Fibroblast of upper back skin (primary cell): ENCODE data around the gene KIF7.

ENCODE experiments used
- DNase-seq: peaks from one replicate; pipeline ENCODE4 v3.0.0-alpha.2; 2013

The KIF7 gene

DNA sequence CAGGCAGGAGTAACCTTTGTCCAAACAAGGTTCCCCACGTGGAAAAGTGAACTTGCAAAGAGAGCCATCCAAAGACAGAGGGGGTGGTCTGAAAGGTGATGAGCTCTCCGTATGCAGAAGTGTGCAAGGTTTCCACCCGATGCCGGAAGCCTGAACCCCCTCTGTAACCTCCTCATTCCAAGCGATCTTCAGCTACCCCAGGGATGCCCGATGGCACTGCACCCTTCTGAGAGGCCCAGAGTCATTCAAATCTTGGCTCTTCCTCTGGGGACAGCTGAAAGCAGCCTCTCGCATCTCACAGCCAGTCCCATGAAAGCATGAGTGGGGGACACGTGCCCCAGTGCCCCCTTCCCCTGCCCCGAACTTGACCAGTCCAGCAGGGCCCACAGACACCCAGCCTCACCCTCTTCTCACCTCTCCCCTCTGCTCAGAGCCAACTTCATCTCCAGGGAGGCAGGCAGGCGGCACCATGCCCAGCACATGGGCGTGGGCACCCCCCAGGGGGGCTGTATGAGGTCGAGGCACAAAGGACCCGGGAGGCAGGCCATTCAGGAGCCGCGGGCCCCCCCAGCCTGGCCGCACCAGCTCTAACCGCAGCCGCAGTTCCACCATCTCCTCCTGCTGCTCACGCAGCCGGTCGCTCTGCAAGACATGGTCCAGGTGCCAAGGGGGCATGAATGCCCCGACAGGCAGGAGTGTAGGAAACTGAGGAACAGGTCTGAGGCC, 8.7 kb downstream of the KIF7 start:
- no peak for DNase-seq

DNA sequence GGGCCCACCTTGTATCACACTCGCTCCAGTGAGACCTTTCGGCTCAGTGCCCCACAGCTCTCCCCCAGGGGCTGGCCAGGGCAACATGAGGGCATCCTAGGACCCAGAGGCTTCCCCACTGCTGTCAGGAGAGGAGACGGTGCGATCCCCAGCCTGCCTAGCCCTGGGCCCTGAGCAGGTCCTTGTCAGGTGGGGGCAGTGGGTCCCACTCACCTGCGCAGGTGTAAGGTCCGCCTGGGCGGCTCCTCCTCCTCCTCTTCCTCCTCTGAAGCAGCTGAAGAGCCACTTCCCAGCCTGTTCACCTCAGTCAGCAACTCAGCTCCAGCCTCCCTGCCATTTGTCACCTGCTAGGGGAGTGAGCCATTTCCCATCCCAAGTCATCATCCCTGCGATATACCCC, 9.6 kb downstream of the KIF7 start:
- no peak for DNase-seq

DNA sequence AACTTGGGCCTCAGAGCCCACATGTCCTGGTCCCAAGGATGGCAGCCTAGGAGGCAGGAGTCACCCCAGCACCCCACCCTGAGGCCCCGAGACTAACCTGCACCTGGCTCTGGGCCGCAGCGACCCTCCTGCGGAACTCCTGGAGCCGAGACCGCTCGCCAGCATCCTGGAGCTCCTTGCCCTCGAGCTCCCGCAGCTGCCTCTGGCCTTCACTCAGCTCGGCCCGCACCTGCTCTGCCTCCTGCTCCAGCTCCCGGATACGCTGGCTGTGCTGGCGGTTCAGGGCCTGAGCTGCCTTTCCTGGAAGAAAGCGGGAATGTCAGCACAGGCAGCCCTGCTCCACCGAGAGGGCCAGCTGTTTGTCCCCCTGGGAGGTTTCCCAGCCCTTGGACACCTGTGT, 13.2 kb downstream of the KIF7 start:
- no peak for DNase-seq

DNA sequence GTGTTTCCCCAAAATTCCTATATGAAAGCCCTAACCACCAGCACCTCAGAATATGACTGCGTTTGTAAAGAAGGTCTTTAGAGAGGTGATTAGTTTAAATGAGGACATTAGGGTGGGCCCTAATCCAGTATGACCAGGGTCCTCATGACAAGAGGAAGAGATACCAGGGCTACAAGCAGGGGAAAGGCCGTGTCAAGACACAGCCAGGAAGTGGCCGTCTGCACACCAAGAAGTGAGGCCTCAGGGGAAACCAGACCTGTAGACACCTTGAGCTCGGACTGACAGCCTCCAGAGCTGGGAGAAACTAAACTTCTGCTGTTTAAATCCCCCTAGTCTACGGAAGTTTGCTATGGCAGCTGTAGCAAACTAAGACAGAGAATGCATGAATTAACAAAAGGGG, 14.2 kb downstream of the KIF7 start:
- no peak for DNase-seq

DNA sequence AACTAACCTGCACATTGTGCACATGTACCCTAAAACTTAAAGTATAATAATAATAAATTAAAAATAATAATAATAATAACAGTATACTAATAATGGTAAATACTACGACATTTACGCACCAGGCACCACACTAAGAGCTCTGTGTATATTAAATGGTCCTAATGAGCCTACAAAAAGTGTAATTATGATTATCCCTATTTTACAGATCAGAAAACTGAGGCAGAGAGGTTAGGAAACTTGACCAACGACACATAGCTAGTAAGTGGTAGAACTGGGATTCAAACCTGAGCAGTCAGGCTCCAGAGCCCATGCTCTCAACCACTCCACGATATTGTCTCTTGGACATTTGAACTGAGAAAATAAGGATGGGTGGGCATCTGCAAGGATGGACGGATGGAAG, 15.0 kb downstream of the KIF7 start:
- DNase-seq = no peak

DNA sequence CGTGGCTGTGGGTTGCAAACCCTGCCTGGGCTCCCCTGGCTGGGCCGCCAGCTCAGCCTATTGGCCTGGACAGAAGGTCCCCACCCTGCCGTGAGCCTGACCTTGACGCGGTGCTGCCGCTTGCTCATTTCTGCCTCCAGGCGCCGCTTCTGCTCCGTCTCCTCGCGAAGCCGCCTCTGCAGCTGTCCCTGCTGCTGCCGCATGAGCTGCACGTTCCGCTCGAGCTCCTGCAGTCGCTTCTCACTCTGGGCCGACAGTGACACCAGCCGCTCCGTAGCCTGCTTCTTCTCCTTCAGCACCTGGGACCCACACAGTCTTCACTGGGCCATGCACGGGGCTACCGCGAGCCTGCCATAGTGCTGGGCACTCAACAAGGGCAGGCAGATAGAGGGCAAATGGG, 21.7 kb downstream of the KIF7 start:
- no peak for DNase-seq

DNA sequence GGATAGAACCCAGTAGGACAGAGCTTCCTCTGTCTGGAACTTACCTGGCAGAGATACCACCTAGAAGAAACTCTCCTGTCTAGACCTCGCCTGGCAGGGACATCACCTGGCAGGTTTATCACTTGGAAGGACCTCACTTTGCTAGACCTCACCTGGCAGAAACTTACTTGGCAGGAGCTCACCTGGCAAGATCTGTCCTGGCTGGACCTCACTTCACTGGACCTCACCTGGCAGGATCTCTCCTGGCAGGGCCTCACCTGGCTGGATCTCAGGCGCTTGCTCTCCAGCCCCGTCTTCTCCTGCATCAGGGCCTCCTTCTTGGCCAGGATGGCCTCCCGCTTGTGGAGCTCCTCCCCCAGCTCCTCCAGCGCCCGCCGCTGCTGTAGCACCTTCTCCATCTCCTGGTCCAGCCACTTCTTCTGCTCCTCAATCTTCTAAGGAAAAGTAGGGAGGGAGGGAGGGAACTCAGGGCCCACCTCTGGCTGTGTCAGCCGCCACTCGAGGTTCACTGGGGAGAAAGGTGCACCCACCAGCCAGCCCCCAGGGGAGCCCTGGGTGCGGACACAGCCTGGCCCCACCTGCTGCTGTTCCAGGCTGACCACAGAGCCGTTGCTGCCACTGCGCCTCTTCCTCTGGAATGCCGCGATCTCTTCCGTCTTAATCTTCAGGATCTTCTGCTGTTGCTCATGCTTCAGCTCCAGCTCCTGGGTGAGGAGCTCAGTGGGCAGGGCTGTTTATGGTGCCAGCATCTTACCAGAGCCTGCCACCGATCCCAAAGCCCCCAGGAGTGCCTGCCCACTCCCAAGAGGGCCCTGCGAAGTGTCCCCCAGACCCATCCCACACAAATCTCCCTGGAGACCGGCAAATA, 22.5 kb downstream of the KIF7 start:
- DNase-seq = no peak

DNA sequence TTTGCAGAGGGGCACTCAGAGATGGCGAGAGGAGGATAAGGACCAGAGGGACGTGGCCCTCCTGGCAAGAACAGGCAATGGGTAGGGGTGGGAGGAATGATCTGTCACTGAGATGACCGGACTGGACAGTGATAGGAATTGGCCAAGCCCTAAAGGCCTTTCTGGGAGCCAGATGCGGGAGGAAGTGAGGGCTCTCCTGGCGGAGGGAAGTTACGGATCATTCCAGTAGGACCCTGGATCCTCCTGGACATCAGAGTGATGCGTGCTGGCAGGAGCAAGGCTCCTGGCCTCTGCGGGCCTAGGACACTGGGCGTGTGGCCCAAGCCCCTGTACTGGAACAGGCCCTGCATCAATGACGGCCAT, 23.4 kb downstream of the KIF7 start:
- DNase-seq = no peak

DNA sequence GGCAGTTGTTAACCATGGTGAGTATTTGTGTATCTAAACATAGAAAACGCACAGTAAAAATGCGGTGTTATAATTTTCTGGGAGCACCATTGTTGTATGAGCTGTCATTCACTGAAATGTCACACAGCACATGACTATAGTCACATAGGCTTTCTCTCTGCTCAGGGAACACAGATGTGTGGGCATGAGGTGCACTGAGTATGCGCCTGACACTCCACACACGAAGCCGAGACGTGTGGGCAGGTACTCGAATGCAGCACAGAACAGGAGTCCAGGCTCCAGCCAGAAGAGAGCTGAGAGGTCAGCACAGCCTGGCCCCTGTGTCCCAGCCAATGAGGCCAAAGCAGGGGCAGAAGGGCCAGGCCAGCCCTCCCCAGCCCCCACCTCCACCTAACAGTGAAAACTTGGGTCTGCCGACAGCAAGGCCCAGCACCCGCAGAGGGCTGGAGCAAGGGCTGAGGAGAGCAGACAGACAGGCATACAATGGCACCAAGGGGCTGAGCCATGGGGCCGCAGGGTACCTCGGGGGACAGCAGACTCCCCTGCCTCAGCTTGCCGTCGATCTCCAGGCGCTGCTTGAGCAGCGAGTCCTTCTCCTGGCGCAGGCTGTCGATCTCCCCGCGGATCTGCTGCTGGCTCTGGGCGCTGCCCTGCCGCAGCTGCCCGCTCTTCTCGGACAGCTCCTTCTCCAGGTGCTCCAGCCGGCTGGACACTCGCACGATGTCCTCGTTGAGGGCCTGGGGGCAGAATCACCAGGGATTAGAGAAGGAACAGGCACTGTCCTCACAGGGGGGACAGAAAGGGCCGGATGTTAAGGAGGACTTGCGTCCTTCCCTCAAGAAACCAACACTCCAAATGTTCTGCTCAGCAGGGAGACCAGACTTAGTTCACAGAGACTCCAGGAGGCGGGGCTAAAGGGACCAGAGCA, 24.0 kb downstream of the KIF7 start:
- no peak for DNase-seq

DNA sequence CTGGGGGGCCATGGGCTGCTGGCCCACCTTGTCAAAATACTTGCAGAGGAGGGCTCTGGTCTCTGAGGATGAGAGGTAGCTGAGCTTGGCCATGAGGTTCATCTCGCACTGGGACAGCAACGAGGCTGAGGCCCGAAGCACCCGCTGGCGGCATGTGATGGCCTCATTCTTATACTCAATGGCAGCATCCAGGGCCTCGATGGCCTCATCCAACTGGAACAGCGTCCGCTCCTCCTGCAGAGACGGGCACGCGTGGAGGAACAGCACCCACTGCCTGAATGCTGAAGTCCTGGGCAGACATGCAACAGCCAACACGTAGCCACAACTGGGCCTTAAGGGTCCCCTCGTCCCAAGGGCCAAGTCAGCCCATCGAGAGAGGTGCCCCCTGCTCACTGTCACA, 25.0 kb downstream of the KIF7 start:
- DNase-seq = no peak

DNA sequence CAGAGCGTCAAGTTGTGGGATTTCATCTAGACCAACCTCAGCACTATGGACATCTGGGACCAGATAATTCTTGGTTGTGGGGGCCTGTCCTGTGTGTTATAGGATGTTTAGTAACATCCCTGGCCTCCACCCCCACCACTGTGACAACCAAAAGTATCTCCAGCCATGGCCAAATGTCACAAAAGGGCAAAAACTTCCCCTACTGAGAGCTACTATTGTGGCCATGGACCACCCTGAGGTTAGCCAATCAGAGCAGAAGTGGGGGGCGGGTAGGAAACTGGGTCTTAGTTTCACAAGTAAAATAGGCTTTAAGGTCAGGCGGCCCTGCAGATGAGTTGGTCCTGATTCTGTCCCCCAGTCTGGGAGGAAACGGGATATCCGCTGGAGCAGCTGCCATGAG, 25.4 kb downstream of the KIF7 start:
- DNase-seq = no peak

DNA sequence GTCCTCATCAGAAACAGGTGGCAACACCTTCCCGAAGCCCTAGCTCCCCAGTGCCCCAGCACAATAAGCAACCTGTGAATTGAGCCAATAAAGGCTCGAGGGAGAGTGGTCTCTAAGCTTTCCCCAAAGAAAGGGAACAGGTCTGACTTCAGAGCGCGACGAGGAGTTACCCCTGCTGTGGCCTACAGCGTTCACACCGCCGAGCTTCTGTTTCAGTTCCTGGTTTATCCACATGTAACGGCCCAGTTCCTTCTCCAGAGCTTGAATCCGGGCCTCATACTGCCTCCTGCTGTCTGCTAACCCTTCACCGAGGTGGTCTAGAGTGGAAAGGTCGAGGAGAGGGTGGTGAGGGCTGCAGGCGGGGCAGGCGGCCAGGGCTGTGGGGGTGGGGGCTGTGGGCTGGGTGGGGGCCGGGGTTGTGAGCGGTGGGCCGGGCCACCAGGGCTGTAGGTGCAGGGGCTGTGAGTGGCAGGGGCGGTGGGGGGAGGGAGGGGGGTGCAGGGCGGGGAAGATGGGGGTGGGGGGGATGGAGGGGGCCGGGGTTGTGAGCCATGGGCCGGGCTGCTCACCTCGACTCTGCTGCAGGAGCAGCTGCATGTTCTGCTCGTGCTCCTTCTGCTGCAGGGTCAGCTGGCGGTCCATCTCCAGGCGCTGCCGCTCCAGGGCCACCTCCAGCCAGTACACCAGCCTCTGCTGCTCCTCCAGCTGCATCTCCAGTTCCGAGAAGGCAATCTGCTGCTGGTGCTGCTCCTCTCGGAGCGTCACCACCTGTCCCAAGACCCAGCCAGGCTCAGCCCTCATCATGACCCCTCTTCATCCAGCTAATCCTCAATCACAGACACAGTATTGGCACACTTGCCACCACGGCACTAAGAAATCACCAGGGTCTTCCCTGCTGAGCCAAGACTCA, 26.2 kb downstream of the KIF7 start:
- DNase-seq = no peak

DNA sequence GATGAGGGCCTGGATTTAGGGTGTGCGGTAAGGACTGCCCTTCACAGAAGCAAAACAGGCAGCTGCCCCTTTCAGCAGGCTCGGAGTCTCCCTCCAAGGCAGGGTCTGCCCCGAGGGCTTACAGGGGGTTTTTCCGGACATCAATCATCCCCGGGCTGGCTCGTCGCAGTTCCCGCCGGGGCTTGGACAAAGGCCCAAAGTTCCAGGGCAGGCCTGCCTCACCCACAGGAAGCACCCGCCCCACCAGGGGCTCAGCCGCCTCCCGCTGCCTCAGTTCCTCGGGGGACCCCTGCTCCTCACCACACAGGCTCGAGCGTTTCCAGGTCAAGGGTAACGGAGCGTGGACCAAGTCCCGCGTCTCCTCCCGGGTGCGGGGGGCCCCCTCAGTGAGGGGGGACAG, 27.0 kb downstream of the KIF7 start:
- DNase-seq = no peak

DNA sequence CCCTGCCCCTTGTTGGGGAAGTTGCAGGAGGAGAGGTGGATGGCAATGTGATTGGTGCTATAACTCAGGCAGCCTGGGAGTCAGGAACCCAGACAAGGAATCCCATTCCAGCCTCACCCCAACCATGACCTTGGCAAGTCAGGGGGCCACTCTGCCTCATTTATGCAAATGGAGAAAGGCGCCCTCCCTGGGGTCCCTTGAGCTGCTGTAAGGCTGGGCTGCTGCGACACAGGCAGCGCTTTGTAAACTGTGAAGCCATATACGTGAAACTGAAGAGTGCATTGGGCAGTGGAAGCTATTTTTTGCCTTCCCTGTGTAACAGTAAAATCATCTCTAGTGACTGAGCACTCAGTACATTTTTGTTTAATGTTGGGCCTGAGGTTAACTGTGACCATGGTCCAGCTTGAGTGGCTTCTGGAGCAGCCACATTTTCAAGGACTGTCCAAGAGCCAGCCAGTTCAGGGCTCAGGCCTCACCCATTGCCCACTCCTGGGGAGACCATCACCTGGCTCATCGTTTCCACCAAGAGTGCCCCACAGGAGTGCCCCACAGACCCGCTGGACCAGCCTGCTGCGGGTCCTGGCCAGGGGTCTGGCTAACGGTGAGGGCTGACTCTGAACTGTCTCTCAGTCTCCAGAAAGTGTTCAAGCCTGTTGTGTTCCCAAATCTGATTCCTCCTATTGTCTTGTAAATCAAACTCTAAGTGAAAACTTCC, 27.9 kb downstream of the KIF7 start:
- no peak for DNase-seq

DNA sequence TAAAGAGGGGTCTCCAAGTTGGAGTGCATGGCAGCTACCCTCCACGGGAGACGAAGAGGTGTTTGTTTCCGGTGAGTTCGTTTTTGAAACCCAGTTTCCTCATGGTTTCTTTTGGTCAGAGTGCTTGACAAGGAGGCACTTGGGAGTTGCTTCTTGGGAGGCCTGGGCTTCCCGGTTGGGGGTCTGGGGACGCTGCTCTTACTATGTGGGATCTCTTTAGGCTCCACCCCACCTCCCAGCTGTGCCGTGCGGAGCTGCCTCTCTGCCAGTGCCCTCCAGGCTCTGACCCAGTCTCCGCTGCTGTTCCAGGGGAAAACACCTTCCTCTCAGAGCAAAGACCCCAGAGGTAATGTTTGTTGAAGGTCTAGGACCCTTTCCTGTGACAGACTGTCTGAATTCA, 29.6 kb downstream of the KIF7 start:
- DNase-seq = no peak

DNA sequence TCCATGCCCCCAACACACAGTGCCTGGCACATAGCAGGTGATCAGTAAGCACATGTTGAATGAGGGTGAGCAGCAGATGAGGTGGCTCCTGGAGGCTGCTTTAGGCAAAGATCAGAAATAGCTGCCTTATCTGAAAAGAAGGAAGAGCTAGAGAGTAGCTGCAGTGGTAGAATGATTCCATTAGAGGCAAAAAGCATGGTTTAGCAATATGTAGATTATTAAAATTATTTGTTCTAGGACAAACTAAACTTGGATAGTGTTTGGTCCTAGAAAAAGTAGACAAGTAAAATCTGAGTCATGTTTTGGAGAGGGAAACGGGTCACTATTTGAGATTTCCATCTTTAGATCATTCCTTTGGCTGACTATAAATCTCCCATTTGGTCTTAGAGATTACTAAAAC, 32.1 kb downstream of the KIF7 start:
- no peak for DNase-seq

DNA sequence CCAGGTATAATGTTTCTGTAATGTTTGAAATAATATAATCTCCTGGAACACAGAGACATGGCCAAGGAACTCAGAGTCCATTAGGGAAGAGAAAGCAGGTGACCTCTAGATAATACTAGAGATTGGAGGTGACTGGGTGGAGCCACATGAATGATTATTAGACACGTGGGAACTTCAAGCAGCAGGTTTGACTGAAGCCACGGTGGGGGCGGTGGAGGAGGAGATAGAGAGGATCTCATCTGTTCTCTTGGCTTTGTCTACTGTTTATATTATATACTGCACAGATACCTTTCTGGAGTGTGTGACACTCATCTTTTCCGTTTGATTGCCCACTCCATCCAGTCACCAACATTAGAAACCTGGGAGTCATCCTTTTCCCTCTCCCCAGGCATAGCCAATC, 33.7 kb downstream of the KIF7 start:
- DNase-seq = no peak

DNA sequence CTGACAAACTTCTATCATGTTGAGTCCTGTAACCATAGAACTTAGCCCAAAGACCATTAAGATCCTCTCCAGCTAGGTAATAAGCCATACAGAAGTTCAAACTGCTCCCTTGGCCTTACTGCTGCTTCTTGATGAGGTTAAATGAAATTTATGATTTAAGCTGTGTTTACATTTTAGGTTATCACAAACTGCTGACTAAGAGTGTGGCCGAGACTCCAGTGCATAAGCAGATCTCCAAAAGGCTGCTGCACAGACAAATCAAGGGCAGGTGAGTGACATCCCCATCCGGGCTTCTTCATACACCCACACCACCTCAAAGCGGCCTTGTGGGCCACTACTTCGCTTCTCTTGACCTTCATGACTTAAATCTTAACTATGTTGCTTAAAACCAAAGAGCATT, 39.0 kb downstream of the KIF7 start:
- DNase-seq = no peak

DNA sequence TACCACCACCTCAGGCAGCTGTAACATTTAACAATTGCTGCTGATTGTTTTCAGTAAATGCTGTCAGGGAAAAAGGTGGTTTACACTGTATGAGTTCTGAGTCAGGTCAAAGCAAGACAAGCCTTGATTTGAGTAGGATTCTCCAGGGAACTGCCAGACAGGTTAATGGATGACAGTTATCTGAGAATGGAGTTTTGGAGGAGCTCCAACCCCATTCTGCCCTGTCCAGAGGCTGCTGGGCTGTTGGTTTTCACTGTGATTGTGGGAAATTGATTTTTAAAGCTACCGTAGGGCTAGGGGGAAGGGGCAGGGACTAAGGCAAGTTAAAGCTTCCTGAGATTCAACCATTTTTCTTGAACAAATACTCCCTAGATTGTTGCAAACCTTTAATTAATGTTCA, 40.1 kb downstream of the KIF7 start:
- DNase-seq = peak; percentile 11

DNA sequence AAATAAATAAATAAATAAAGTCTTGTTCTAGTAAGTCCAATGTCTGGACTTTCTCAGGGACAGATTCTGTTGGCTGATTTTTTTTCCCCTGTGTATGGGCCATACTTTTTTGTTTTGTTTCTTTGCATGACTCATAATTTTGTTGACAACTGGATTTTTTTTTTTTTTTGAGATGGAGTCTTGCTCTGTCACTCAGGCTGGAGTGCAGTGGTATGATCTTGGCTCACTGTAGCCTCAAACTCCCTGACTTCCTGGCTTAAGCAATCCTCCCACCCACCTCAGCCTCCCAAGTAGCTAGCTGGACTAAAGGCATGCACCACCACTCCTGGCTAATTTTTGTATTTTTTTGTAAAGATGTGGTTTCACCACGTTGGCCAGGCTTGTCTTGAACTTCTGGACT, 41.1 kb downstream of the KIF7 start:
- no peak for DNase-seq

DNA sequence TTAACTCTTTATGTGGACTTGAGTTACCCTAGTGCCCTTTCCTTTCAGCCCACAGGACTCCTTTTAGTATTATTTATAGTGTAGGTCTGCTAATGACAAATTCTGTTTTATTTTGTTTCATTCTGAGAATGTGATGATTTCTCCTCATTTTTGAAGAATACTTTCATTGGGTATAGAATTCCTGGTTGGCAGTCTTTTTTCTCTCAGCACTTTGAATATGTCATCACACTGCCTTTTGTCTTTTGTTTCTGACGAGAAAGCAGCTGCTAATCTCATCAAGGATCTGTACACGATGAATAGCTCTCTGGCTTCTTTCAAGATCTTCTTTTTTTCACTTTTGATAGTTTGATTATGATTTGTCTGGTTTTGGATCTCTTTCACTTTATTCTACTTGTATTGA, 42.2 kb downstream of the KIF7 start:
- no peak for DNase-seq

DNA sequence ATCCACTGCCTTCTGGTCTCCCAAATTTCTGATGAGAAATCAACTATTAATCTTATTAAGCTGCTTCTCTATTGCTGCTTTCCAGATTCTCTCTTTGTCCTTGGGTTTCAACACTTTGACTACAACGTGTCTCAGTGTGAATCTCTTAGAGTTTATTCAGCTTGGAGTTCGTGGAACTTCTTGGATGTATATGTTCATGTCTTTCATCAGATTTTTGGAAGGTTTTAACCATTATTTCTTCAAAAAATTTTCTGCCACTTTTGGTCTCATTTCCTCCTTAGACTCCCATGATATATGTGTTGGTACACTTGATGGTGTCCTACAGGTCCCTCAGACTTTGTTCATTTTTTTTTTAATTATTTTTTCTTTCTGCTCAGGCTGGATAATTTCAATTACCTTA, 44.0 kb downstream of the KIF7 start:
- DNase-seq = no peak
